Spleen (tissue), 11 donors: ENCODE measurements around the gene ABCA9. TPM values are rescaled to one million over a fixed set of nuclear protein-coding genes. Genes with fewer than 3 reads are reported as not detected.
"Not testable (repeated sequence)": the region's sequence is repeated elsewhere in the genome, so short reads cannot be mapped to it uniquely, and the experiment has no call there.

Experiments used
- DNase-seq: peaks from one replicate; pipeline ENCODE4 v3.0.0-alpha.2; 2020
- H3K27ac ChIP-seq, 8 donors: fragments of 200-600 bp; sonication (generic) in 7 of 8; 1 replicate in 4 of 8; 2 replicates in 4 of 8; pipeline versions ENCODE4 v1.5.0 to v1.8.0; 2016 to 2021; ENCODE audit warnings: inconsistent platforms in 4 of 8, mild to moderate bottlenecking in 4 of 8, moderate library complexity in 1 of 8
- H3K27me3 ChIP-seq, 7 donors: fragments of 200-600 bp; sonication (generic) in 6 of 7; replicated peaks in 1 of 7; 1 replicate in 4 of 7; 2 replicates in 3 of 7; pipeline versions ENCODE4 v1.5.0 to v1.8.0; 2016 to 2021; ENCODE audit warnings: inconsistent platforms in 3 of 7, mild to moderate bottlenecking in 1 of 7
- H3K36me3 ChIP-seq, 6 donors: fragments of 200-600 bp; sonication (generic) in 5 of 6; 1 replicate in 4 of 6; 2 replicates in 2 of 6; pipeline versions ENCODE4 v1.5.0 to v1.8.0; 2016 to 2021; ENCODE audit warnings: inconsistent platforms in 2 of 6
- H3K4me1 ChIP-seq, 6 donors: fragments of 200-600 bp; sonication (generic) in 5 of 6; 1 replicate in 3 of 6; 2 replicates in 3 of 6; pipeline versions ENCODE4 v1.5.0 to v1.8.0; 2016 to 2021; ENCODE audit warnings: inconsistent platforms in 3 of 6
- H3K4me3 ChIP-seq, 8 donors: fragments of 200-600 bp; sonication (generic) in 7 of 8; 1 replicate in 4 of 8; 2 replicates in 4 of 8; pipeline versions ENCODE4 v1.5.0 to v1.8.0; 2016 to 2021; ENCODE audit warnings: inconsistent platforms in 4 of 8, mild to moderate bottlenecking in 4 of 8, moderate library complexity in 2 of 8
- H3K9me3 ChIP-seq, 8 donors: fragments of 200-600 bp; sonication (generic) in 7 of 8; 1 replicate in 4 of 8; 2 replicates in 4 of 8; pipeline versions ENCODE4 v1.5.0 to v1.8.0; 2016 to 2021; ENCODE audit warnings: inconsistent platforms in 4 of 8
- POLR2A ChIP-seq, 3 donors: fragments of 450-650 bp; IDR thresholded peaks; one replicate each; pipeline ENCODE4 v1.5.1; 2017; ENCODE audit warnings: antibody characterized with exemption in 3 of 3, mild to moderate bottlenecking in 1 of 3
- POLR2AphosphoS5 ChIP-seq, 3 donors: sonication (generic); formaldehyde crosslinking; IDR thresholded peaks; one replicate each; pipeline ENCODE4 v1.5.1; 2017; ENCODE audit warnings: antibody characterized with exemption in 3 of 3
- WGBS, 5 donors: extraction: QIAGEN DNeasy Blood & Tissue Kit in 3 of 5; methylation state at CpG; one replicate each; pipeline versions ENCODE4 v1.1.5 to v1.1.7; 2013 to 2018; 5-methylcytosine and 5-hydroxymethylcytosine counted together
- intact Hi-C: fragments of 100-400 bp; cut with DNase I; formaldehyde crosslinking; loops from one replicate; pipeline ENCODE4 v1.15.0; 2023; ENCODE audit warnings: low total_unique reads
- polyA plus RNA-seq, 3 donors: library from polyadenylated mRNA; stranded (reverse); fragments of 200-250 nt; gene quantifications; one replicate each; pipeline ENCODE4 v1.2.1, GENCODE V29; 2013
- total RNA-seq, 7 donors: library from RNA; depleted of rRNA in 3 of 7; stranded (reverse); fragments of >200 nt in 3 of 7; fragmentation: NEBNext Ultra II Directional in 4 of 7; extraction: Animal tissue kit (Norgen Biotek cat#: 25700) in 4 of 7; gene quantifications; one replicate each; pipeline versions ENCODE4 v1.1.0 to v1.2.1, GENCODE V29; 2016 to 2021
- TF ChIP-seq, protein P1 (sequence below), 11 experiments: fragments of 200-600 bp in 7 of 11; fragments of 450-650 bp in 4 of 11; sonication (generic) in 4 of 11; IDR thresholded peaks in 8 of 11; conservative IDR thresholded peaks in 3 of 11; 1 replicate in 7 of 11; 2 replicates in 4 of 11; pipeline versions ENCODE4 v1.4.0 to v1.8.0; 2016 to 2021; ENCODE audit warnings: antibody characterized with exemption in 11 of 11, inconsistent platforms in 4 of 11, mild to moderate bottlenecking in 1 of 11
- donor health status: healthy with polysubstance abuse.
- donor health status: DM: no; HTN: no; CAD: no; lungs with moderate emphysema.
- donor health status: DM: no; HTN: no; CAD: no.
- donor health status: Bipolar disorder and iron deficiency.
- donor health status: healthy.
- donor health status: DM: no; HTN: no; CAD: no.
- donor health status: DM: yes; HTN: yes; CAD: no.

ABCA9 gene
- total and polyA plus RNA-seq, 10 donors: 0.30 to 5.7 (median 1.1) TPM

DNA sequence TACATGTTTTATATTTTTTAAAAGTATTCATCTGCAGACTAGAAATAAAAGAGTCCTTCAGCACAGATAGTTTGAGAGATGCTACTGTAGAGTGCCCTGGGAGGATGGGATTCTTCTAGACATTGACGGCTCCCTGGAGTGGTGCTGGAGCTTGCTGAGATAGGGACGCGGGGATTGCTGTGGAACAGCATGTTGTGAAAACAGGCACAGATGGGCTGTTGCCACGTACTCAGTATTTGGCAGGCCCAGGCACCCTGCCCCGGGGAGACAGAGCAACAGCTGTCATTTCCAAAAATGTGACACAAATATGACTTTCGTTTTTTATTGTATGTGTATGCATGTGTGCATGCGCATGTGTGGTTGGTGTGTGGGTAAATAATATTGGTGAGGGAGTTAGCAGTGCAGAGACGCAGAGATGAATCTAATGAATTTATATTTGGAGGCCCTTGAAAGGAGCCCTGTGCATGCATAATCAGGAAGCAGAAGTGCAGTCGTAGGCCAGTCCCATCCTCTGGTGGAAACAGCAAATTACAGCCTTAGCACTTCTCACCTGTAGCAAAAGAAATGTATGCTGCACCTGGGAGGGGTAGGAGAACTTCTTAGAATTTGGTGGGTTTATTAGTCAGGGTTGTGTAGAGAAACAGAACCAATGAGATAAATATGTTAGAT lies 99.4 kb downstream of the ABCA9 start:
- Histone ChIP-seq H3K4me1 (no peaks in the 10 kb centered on the region), H3K36me3 (no peaks in the 10 kb centered on the region), H3K27me3 (no peaks in the 10 kb centered on the region), H3K9me3 (peaks cover 0 to 12% (median 3%) of the 10 kb centered on the region in 8 donors), H3K27ac (no peak overlapping the region), H3K4me3 (no peak overlapping the region)
- WGBS, 5 donors: 71 to 82% (median 77%) methylated on average over 9 of the region's 9 CpGs
- TF ChIP-seq POLR2A (IDR thresholded peaks at IDR 0.05) (no peak), POLR2AphosphoS5 (IDR thresholded peaks at IDR 0.05) (no peak)
- TF ChIP-seq, protein P1, sequence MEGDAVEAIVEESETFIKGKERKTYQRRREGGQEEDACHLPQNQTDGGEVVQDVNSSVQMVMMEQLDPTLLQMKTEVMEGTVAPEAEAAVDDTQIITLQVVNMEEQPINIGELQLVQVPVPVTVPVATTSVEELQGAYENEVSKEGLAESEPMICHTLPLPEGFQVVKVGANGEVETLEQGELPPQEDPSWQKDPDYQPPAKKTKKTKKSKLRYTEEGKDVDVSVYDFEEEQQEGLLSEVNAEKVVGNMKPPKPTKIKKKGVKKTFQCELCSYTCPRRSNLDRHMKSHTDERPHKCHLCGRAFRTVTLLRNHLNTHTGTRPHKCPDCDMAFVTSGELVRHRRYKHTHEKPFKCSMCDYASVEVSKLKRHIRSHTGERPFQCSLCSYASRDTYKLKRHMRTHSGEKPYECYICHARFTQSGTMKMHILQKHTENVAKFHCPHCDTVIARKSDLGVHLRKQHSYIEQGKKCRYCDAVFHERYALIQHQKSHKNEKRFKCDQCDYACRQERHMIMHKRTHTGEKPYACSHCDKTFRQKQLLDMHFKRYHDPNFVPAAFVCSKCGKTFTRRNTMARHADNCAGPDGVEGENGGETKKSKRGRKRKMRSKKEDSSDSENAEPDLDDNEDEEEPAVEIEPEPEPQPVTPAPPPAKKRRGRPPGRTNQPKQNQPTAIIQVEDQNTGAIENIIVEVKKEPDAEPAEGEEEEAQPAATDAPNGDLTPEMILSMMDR (IDR thresholded peaks at IDR 0.05 in 8 of 11, conservative IDR thresholded peaks at IDR 0.05 in 3 of 11): no peak
- no peak for DNase-seq
- intact Hi-C loops: no loop called here

- H3K4me1 ChIP-seq, H3K27me3 ChIP-seq, H3K27ac ChIP-seq, DNase-seq, H3K4me3 ChIP-seq, intact Hi-C loops, H3K36me3 ChIP-seq: not testable (repeated sequence)
- 78 to 96% (median 92%) methylated on average over 2 of the region's 2 CpGs for WGBS, 5 donors
- peaks cover 0 to 12% (median 3%) of the 10 kb centered on the region in 8 donors for H3K9me3 ChIP-seq
Observed at GRCh38 chr17:68959117-68959516, 101.6 kb downstream of the ABCA9 start.

DNA sequence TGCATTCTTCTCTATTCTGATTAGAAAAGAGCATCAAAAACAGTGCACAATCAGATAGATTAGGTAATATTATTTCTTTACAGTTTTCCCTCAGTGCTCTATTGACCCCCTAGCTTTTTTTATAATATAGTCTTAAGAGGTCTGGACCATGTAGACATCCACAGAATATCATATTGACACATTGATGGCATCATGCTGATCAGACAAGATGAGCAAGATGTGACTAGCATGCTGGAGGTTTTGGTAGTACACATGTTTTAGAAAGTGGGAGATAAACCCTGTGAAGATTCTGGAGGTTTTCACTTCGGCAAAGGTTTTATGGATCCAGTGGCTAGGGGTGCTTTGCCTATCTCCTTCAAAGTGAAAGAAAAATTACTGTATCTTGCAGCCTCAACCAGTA lies 102.8 kb downstream of the ABCA9 start:
- intact Hi-C loops: no loop called here
- WGBS, 5 donors: 85 to 98% (median 93%) methylated on average over 1 of the region's 1 CpG

GRCh38 chr17:68955181-68955841 lies 105.4 kb downstream of the ABCA9 start, which contains the start of gene ABCA8:
Gene ABCA8 (minus strand): TSS chr17:68955392. CDS start chr17:68942034, 13,358 bp downstream.
- Histone ChIP-seq H3K27me3 (no peaks in the 10 kb centered on the region), H3K27ac (peak within 1 kb of the TSS in 6 of 8 donors; percentile 16 to 62 (median 38)), H3K4me1 (peaks cover 0 to 3% (median 0%) of the 10 kb centered on the region in 6 donors), H3K9me3 (peaks cover 0 to 12% (median 3%) of the 10 kb centered on the region in 8 donors), H3K36me3 (no peaks in the 10 kb centered on the region), H3K4me3 (peak within 1 kb of the TSS in 5 of 8 donors; percentile 18 to 57 (median 33))
- no peak for TF ChIP-seq POLR2AphosphoS5 (IDR thresholded peaks at IDR 0.05)
- intact Hi-C loops: no loop called here
- WGBS, 5 donors: 52 to 89% (median 75%) methylated on average over 4 of the region's 4 CpGs
- no peak for DNase-seq

More for the DNA sequence above, 102.8 kb downstream of the ABCA9 start:
- Histone ChIP-seq H3K9me3 (peaks cover 0 to 12% (median 3%) of the 10 kb centered on the region in 8 donors), H3K36me3 (no peaks in the 10 kb centered on the region), H3K27me3 (no peaks in the 10 kb centered on the region), H3K27ac (no peak overlapping the region), H3K4me3 (no peak overlapping the region), H3K4me1 (peaks cover 0 to 3% (median 0%) of the 10 kb centered on the region in 6 donors)
- TF ChIP-seq, protein P1 (IDR thresholded peaks at IDR 0.05 in 8 of 11, conservative IDR thresholded peaks at IDR 0.05 in 3 of 11): no peak
- TF ChIP-seq POLR2A (IDR thresholded peaks at IDR 0.05) (no peak), POLR2AphosphoS5 (IDR thresholded peaks at IDR 0.05) (no peak)
- DNase-seq: no peak
